Erythroblast (primary cell): ENCODE measurements around the gene CRYM.

Experiments
- GATA1 ChIP-seq: IDR thresholded peaks from 2 replicates; pipeline ENCODE4 v1.6.1; 2011; ENCODE audit warnings: low read depth, mild to moderate bottlenecking, control low read depth, low read length, moderate library complexity
- POLR2A ChIP-seq: IDR thresholded peaks from 2 replicates; pipeline ENCODE4 v1.6.1; 2011; ENCODE audit warnings: mild to moderate bottlenecking, low read length

DNA sequence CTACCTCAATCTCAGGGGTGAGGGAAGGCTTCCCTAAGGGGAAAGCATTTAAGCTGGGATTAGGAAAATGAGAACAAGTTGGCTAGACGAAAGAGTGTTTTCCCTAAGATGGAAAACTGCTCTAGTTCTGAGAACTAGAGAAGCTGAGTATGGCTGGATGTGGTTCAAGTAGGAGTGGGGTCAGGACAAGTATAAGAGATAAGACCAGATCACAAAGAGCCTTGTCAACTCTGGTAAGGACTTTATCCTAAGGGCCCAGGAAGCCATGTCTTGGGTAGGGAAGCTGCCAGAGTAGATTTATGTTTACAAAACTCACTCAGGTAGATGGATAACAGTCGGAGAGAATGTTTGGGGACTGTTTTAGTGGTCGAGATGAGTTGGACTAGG is 42.9 kb downstream of the CRYM start:
- no peak for TF ChIP-seq POLR2A
- TF ChIP-seq GATA1, result no peak
